ENCODE measurements around the gene PALMD. TPM values are rescaled to one million over a fixed set of nuclear protein-coding genes. Genes with fewer than 3 reads are reported as not detected.

Gene PALMD
- total RNA-seq, 1 donor from 2014 or later, result 18.8 TPM

DNA sequence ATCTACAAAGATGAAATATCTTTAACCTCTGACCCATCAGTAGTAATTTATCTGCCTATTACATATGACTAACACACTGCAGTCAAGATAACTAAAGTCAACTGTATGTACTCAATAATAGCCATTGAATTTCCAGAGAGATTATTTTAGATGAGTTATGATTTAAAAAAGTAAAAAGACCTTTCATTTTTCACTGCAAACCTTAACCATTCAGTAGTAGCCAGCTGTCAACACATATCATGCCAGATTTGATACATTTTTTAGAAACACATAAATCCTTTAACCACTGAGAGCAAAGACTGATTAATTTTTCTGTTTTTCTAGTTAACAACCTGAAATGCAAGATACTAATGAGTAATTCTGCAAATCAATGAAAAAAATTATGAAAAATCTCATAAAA lies 31.0 kb downstream of the PALMD start:
- Histone ChIP-seq H3K4me1 (peaks cover 13% of the 10 kb centered on the region), H3K4me3 (no peak overlapping the region), H3K27ac (no peak overlapping the region), H3K9me3 (no peaks in the 10 kb centered on the region), H3K36me3 (peaks cover 9% of the 10 kb centered on the region), H3K27me3 (ENCODE audit: low read depth) (no peaks in the 10 kb centered on the region)
- TF ChIP-seq, protein P1, sequence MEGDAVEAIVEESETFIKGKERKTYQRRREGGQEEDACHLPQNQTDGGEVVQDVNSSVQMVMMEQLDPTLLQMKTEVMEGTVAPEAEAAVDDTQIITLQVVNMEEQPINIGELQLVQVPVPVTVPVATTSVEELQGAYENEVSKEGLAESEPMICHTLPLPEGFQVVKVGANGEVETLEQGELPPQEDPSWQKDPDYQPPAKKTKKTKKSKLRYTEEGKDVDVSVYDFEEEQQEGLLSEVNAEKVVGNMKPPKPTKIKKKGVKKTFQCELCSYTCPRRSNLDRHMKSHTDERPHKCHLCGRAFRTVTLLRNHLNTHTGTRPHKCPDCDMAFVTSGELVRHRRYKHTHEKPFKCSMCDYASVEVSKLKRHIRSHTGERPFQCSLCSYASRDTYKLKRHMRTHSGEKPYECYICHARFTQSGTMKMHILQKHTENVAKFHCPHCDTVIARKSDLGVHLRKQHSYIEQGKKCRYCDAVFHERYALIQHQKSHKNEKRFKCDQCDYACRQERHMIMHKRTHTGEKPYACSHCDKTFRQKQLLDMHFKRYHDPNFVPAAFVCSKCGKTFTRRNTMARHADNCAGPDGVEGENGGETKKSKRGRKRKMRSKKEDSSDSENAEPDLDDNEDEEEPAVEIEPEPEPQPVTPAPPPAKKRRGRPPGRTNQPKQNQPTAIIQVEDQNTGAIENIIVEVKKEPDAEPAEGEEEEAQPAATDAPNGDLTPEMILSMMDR (IDR thresholded peaks at IDR 0.05), result no peak
- ATAC-seq (no peak), DNase-seq (no peak)
- intact Hi-C loops (cut with DNase I), result no loop called here

DNA sequence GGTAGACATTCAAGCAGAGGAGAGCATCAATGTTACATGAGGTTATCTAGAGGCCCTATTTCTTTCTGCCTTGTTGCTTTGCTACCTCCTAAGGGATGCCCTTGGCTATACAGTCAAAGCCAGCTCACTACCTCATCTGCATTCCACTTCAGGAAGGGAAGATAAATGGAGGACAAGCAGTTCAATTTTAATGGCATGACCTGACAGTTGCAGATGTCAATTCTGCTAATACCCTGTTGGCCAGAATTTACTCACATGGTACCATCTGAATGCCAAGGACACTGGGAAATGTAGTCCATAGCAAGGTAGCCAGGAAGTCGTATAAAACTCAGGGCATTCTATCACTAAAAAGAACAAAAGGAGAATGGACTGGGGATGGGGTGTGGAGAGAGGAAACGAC lies 31.5 kb downstream of the PALMD start:
- peaks cover 8% of the 10 kb centered on the region for H3K4me1 ChIP-seq
- H3K4me3 ChIP-seq, result no peak overlapping the region
- TF ChIP-seq, protein P1 (IDR thresholded peaks at IDR 0.05), result no peak
- no peaks in the 10 kb centered on the region for H3K27me3 ChIP-seq (ENCODE audit: low read depth)
- H3K36me3 ChIP-seq, result peaks cover 9% of the 10 kb centered on the region
- no peak overlapping the region for H3K27ac ChIP-seq
- ATAC-seq (no peak), DNase-seq (no peak)
- intact Hi-C loops (cut with DNase I), result no loop called here
- H3K9me3 ChIP-seq, result no peaks in the 10 kb centered on the region

DNA sequence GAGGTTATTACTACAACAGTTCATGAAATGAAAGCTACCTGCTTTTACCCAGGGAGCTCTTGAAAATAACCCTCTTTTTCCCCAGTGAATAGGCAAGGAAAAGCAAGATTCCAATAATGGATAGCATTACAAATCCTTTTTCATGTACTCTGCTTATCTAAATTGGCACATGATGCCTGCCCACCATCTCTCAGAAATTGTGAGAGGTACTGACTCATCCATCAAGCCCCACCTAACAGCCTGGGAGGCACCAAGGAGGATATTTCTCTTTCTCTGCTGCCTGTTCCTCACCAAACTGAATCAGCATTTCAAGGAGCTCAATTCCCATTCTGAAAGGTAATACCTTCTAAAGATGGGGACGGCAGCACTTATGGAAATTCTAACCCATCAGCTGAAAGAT lies 34.4 kb downstream of the PALMD start:
- Histone ChIP-seq H3K4me3 (no peak overlapping the region), H3K27me3 (ENCODE audit: low read depth) (no peaks in the 10 kb centered on the region), H3K27ac (no peak overlapping the region), H3K4me1 (peaks cover 1% of the 10 kb centered on the region), H3K36me3 (peaks cover 9% of the 10 kb centered on the region), H3K9me3 (no peaks in the 10 kb centered on the region)
- TF ChIP-seq, protein P1 (IDR thresholded peaks at IDR 0.05), result no peak
- ATAC-seq, result no peak
- DNase-seq, result no peak
- intact Hi-C loops (cut with DNase I), result no loop called here

DNA sequence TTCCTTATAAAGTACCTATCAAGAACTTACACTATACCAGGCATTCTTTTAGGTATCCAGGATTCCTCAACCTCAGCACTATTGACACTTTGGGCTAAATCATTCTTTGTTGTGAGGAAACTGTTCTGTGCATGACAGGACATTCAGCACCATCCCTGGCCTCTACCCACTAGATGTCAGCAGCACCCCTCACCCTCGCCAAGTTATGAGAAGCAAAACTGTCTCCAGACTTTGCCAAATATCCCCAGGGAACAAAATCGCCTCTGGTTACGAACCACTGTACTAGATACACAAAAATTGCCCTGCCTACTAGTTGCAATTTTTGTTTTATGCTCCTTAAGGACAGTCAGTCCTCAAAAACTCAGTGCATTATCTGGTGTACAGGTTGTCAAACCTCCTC lies 35.7 kb downstream of the PALMD start:
- TF ChIP-seq, protein P1 (IDR thresholded peaks at IDR 0.05), result no peak

DNA sequence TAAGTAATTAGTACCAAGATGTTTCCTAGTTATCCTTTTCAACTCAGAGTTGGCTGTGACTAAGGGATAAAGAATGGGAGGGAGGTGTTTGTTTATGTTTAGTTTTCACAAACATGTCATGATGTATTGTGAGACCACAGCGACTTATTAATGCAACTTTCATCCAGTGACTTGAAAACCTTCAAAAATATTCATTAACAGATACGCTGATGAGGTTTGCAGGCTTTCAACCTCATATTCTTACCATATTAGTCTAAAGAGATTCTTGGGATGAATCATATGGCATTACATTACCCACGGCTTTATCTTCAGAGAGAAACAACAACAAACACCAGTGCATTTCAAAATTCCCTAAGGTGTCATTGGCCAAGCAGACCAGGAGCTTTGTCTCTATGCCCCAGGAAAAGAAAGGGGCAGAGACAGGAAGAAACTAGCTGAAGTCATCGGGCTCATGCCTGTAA lies 36.4 kb downstream of the PALMD start:
- Histone ChIP-seq H3K9me3 (no peaks in the 10 kb centered on the region), H3K36me3 (peaks cover 9% of the 10 kb centered on the region), H3K27me3 (ENCODE audit: low read depth) (no peaks in the 10 kb centered on the region), H3K4me1 (peaks cover 9% of the 10 kb centered on the region), H3K4me3 (no peak overlapping the region), H3K27ac (no peak overlapping the region)
- intact Hi-C loops (cut with DNase I), result no loop called here
- no peak for ATAC-seq
- TF ChIP-seq, protein P1 (IDR thresholded peaks at IDR 0.05), result no peak
- no peak for DNase-seq

More for the DNA sequence above, 35.7 kb downstream of the PALMD start:
- H3K9me3 ChIP-seq, result no peaks in the 10 kb centered on the region
- H3K27me3 ChIP-seq (ENCODE audit: low read depth), result no peaks in the 10 kb centered on the region
- intact Hi-C loops (cut with DNase I), result no loop called here
- H3K36me3 ChIP-seq, result peaks cover 9% of the 10 kb centered on the region
- H3K4me1 ChIP-seq, result peaks cover 9% of the 10 kb centered on the region
- no peak for DNase-seq
- no peak for ATAC-seq
- H3K4me3 ChIP-seq, result no peak overlapping the region
- no peak overlapping the region for H3K27ac ChIP-seq
